Breast epithelium (tissue), 3 donors: ENCODE results near the gene FOXD4L6.
"Not testable (repeated sequence)": the region's sequence is repeated elsewhere in the genome, so short reads cannot be mapped to it uniquely, and the experiment has no call there.

Experiments
- POLR2A ChIP-seq: fragments of 450-650 bp; IDR thresholded peaks from one replicate; pipeline ENCODE4 v1.6.1; 2016; ENCODE audit warnings: antibody characterized with exemption, mild to moderate bottlenecking, moderate library complexity
- POLR2AphosphoS5 ChIP-seq, 3 donors: sonication (generic); formaldehyde crosslinking; IDR thresholded peaks; one replicate each; pipeline ENCODE4 v1.6.1; 2017; ENCODE audit warnings: antibody characterized with exemption in 3 of 3
- TF ChIP-seq, protein P1 (sequence below), 3 donors: fragments of 450-650 bp; IDR thresholded peaks; one replicate each; pipeline ENCODE4 v1.5.1; 2016 to 2017; ENCODE audit warnings: antibody characterized with exemption in 3 of 3, mild to moderate bottlenecking in 3 of 3, moderate library complexity in 3 of 3

DNA sequence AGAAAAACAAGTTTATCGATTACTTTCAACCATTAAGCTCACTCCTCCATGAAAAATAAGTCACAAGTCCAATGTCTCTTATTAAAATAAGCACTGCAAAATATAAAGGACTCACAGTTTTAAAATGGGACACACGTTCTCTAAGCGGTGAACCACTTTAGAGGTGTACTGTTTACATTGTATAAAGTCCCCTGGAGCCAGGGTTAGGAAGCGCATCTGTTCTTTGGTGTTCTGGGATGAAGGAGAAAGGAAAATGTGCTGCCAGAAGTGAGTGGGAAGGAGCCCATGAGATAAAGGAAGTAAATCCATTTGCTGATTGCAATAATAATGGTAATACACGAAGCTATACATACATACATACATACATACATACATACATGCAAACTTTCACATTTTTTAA, 40.6 kb downstream of the FOXD4L6 start:
- TF ChIP-seq, protein P1, sequence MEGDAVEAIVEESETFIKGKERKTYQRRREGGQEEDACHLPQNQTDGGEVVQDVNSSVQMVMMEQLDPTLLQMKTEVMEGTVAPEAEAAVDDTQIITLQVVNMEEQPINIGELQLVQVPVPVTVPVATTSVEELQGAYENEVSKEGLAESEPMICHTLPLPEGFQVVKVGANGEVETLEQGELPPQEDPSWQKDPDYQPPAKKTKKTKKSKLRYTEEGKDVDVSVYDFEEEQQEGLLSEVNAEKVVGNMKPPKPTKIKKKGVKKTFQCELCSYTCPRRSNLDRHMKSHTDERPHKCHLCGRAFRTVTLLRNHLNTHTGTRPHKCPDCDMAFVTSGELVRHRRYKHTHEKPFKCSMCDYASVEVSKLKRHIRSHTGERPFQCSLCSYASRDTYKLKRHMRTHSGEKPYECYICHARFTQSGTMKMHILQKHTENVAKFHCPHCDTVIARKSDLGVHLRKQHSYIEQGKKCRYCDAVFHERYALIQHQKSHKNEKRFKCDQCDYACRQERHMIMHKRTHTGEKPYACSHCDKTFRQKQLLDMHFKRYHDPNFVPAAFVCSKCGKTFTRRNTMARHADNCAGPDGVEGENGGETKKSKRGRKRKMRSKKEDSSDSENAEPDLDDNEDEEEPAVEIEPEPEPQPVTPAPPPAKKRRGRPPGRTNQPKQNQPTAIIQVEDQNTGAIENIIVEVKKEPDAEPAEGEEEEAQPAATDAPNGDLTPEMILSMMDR (IDR thresholded peaks at IDR 0.05) = not testable (repeated sequence)
- not testable (repeated sequence) for TF ChIP-seq POLR2A; POLR2AphosphoS5 (IDR thresholded peaks at IDR 0.05)
